Measurements from ENCODE around the gene ZNF532. TPM values are rescaled to one million over a fixed set of nuclear protein-coding genes. Genes with fewer than 3 reads are reported as not detected.

The ZNF532 gene
- total RNA-seq, 1 experiment from 2014 or later, result 118 TPM

GRCh38 chr18:59035591-59035990 is 170.9 kb downstream of the ZNF532 start:
- BruUV-seq (replicated peaks), result no TSS peak
- Histone ChIP-seq H3K4me3 (ENCODE audit: low read depth, low read length, poor library complexity, severe bottlenecking) (no peak overlapping the region), H3K36me3 (ENCODE audit: insufficient read depth, low read length, poor library complexity, severe bottlenecking) (no peaks in the 10 kb centered on the region), H3K27ac (ENCODE audit: low read depth, low read length, poor library complexity, severe bottlenecking) (no peak overlapping the region), H3K9me3 (ENCODE audit: low read depth, low read length, poor library complexity, severe bottlenecking) (no peaks in the 10 kb centered on the region), H3K4me1 (ENCODE audit: insufficient read depth, low read length, poor library complexity, severe bottlenecking) (no peaks in the 10 kb centered on the region), H3K27me3 (replicated peaks; ENCODE audit: insufficient read depth, low read depth, low read length, poor library complexity) (no peaks in the 10 kb centered on the region)
- CTCF ChIA-PET, result no interaction called here
- no peak for DNase-seq (ENCODE audit: low spot score)
- POLR2A ChIA-PET (ENCODE audit: low non-redundant PET), result no interaction called here
- intact Hi-C loops (cut with micrococcal nuclease; ENCODE audit: unreplicated experiment), result no loop called here
- TF ChIP-seq EZH2 (IDR thresholded peaks at IDR 0.05; ENCODE audit: borderline replicate concordance, low read depth, low read length, poor library complexity, severe bottlenecking) (no peak), CTCF (conservative IDR thresholded peaks at IDR 0.05; ENCODE audit: low read depth, low read length) (no peak)

Other genes with a start within 250 kb of the ZNF532 start
- gene ALPK2, start 235.8 kb upstream of the ZNF532 start, total RNA-seq (2021), result 1.0 and 1.2 TPM in 2 replicates
- gene MALT1, start 193.4 kb upstream of the ZNF532 start, total RNA-seq (2021), result 23.0 and 24.4 TPM in 2 replicates